Gastrocnemius medialis (tissue), 4 donors: ENCODE results near the gene ILDR1.

ENCODE experiments used
- POLR2A ChIP-seq, 2 donors: fragments of 450-650 bp; IDR thresholded peaks; one replicate each; pipeline ENCODE4 v1.6.1; 2017; ENCODE audit warnings: antibody characterized with exemption in 2 of 2, mild to moderate bottlenecking in 2 of 2, moderate library complexity in 2 of 2
- TF ChIP-seq, protein P1 (sequence below), 5 experiments: fragments of 450-650 bp in 3 of 5; fragments of 200-600 bp in 2 of 5; sonication (generic) in 2 of 5; IDR thresholded peaks in 4 of 5; conservative IDR thresholded peaks in 1 of 5; 1 replicate in 4 of 5; 2 replicates in 1 of 5; pipeline ENCODE4 v1.5.1; 2016 to 2019; ENCODE audit warnings: antibody characterized with exemption in 5 of 5, mild to moderate bottlenecking in 3 of 5, moderate library complexity in 3 of 5

DNA sequence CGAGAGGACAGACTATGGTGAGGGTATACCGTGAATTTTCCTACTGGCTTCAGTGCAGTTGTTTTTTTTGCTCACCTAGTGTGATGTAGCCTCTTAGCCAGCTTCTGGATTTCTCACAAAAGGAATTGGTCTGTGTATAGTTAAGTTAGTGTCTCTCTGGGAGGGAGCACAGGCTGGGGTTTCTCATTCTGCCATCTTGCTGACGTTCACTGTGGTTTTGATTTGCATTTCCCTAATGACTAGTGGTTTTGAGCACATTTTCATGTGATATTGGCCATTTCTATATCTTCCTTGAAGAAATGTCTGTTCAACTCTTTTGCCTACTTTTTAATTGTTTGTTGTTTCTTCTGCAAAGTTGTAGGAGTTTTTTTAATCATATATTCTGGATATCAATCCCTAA, 30.9 kb upstream of the ILDR1 start:
- TF ChIP-seq, protein P1, sequence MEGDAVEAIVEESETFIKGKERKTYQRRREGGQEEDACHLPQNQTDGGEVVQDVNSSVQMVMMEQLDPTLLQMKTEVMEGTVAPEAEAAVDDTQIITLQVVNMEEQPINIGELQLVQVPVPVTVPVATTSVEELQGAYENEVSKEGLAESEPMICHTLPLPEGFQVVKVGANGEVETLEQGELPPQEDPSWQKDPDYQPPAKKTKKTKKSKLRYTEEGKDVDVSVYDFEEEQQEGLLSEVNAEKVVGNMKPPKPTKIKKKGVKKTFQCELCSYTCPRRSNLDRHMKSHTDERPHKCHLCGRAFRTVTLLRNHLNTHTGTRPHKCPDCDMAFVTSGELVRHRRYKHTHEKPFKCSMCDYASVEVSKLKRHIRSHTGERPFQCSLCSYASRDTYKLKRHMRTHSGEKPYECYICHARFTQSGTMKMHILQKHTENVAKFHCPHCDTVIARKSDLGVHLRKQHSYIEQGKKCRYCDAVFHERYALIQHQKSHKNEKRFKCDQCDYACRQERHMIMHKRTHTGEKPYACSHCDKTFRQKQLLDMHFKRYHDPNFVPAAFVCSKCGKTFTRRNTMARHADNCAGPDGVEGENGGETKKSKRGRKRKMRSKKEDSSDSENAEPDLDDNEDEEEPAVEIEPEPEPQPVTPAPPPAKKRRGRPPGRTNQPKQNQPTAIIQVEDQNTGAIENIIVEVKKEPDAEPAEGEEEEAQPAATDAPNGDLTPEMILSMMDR (IDR thresholded peaks at IDR 0.05 in 4 of 5, conservative IDR thresholded peaks at IDR 0.05 in 1 of 5), result no peak
- no peak for TF ChIP-seq POLR2A (IDR thresholded peaks at IDR 0.05)
